ENCODE measurements around the gene SUCLG2. TPM values are rescaled to one million over a fixed set of nuclear protein-coding genes. Genes with fewer than 3 reads are reported as not detected.
A peak's percentile ranks its signal among the peaks of the same experiment; 100 is the strongest.

SUCLG2 gene
- total and polyA plus RNA-seq, 10 of the 15 experiments (the other 5 are each of a cell fraction or from before 2014, with no cell fraction given) = 17.8 to 50.9 (median 37.2) TPM

DNA sequence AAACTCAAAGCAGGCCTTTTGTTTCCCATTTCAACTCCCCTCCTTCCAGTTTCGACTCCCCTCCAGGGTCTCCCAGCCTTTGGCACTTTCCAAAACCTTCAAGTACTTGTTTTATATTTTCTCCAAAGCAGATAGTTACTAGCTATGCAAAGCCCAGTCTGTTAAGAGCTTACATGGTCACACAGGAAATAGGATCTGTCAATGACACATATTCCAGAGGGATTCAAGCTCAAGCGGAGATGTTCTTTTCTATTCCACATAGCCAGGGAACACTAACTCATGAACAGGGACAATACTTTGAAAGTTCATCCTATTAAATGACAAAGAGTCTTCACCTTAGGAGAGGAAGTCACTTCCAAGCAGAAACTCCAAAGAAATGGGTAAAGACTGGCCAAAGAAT, 18.6 kb downstream of the SUCLG2 start:
- CTCF ChIA-PET = interaction anchor here (1.1 to 1.7 kb wide), 2 partner anchors 9 to 126 kb away, joined by 3 to 5 read pairs; no protein-coding TSS in a partner anchor
- Histone ChIP-seq H3K9ac (ENCODE audit: control insufficient read depth, insufficient read depth, low read length) (no peak overlapping the region), H3K4me1 (ENCODE audit: control insufficient read depth, insufficient read depth, low read length) (no peaks in the 10 kb centered on the region), H4K20me1 (ENCODE audit: control insufficient read depth, insufficient read depth) (no peaks in the 10 kb centered on the region), H3K36me3 (ENCODE audit: control insufficient read depth in 2 of 2, insufficient read depth in 2 of 2, low read length in 1 of 2) (0 out of 4 replicates have a peak, but pooled peaks cover 0 to 3% of the 10 kb centered on the region in 2 experiments), H3K9me3 (replicated peaks; ENCODE audit: control insufficient read depth, insufficient read depth, low read length) (no peaks in the 10 kb centered on the region), H3K4me3 (no peak overlapping the region), H3K79me2 (ENCODE audit: control insufficient read depth, insufficient read depth, low read length) (no peaks in the 10 kb centered on the region; the same call in none of the 2 replicates), H3K27me3 (replicated peaks in 1 of 2; ENCODE audit: control insufficient read depth in 2 of 2, insufficient read depth in 2 of 2, low read length in 1 of 2) (no peaks in the 10 kb centered on the region), H3K27ac (ENCODE audit: control insufficient read depth, insufficient read depth) (no peak overlapping the region), H2AFZ (ENCODE audit: control insufficient read depth, low read depth, low read length) (no peak overlapping the region), H3K4me2 (ENCODE audit: control insufficient read depth, insufficient read depth) (no peak overlapping the region)
- RAD21 ChIA-PET (ENCODE audit: unreplicated experiment) = interaction anchor here (1.2 kb wide), 1 partner anchor 1126 kb away, joined by 3 read pairs; no protein-coding TSS in a partner anchor
- no TSS peak for BruUV-seq (replicated peaks)
- SMC1A ChIA-PET (ENCODE audit: uncharacterized antibody, unreplicated experiment) = interaction anchor here (1.4 to 2.4 kb wide), 3 partner anchors 10 to 13 kb away, joined by 3 to 10 read pairs (median 5); no protein-coding TSS in a partner anchor
- intact Hi-C loops (cut with micrococcal nuclease; ENCODE audit: unreplicated experiment) (no loop called here), in situ Hi-C loops (cut with MboI) (no loop called here)
- FAIRE-seq = no peak
- 100% methylated on average over 2 of the region's 2 CpGs for WGBS (ENCODE audit: insufficient coverage, insufficient replicate concordance, low lambda C conversion rate, missing lambda C conversion rate)
- no peak for ATAC-seq
- POLR2A ChIA-PET = interaction anchor here (0.7 kb wide), 1 partner anchor 588 kb away, joined by 4 read pairs; no protein-coding TSS in a partner anchor
- DNase-seq (ENCODE audit: low read depth, low spot score) = no peak
- TF ChIP-seq, protein P1, sequence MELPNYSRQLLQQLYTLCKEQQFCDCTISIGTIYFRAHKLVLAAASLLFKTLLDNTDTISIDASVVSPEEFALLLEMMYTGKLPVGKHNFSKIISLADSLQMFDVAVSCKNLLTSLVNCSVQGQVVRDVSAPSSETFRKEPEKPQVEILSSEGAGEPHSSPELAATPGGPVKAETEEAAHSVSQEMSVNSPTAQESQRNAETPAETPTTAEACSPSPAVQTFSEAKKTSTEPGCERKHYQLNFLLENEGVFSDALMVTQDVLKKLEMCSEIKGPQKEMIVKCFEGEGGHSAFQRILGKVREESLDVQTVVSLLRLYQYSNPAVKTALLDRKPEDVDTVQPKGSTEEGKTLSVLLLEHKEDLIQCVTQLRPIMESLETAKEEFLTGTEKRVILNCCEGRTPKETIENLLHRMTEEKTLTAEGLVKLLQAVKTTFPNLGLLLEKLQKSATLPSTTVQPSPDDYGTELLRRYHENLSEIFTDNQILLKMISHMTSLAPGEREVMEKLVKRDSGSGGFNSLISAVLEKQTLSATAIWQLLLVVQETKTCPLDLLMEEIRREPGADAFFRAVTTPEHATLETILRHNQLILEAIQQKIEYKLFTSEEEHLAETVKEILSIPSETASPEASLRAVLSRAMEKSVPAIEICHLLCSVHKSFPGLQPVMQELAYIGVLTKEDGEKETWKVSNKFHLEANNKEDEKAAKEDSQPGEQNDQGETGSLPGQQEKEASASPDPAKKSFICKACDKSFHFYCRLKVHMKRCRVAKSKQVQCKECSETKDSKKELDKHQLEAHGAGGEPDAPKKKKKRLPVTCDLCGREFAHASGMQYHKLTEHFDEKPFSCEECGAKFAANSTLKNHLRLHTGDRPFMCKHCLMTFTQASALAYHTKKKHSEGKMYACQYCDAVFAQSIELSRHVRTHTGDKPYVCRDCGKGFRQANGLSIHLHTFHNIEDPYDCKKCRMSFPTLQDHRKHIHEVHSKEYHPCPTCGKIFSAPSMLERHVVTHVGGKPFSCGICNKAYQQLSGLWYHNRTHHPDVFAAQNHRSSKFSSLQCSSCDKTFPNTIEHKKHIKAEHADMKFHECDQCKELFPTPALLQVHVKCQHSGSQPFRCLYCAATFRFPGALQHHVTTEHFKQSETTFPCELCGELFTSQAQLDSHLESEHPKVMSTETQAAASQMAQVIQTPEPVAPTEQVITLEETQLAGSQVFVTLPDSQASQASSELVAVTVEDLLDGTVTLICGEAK (IDR thresholded peaks at IDR 0.05; ENCODE audit: borderline replicate concordance) = no peak

DNA sequence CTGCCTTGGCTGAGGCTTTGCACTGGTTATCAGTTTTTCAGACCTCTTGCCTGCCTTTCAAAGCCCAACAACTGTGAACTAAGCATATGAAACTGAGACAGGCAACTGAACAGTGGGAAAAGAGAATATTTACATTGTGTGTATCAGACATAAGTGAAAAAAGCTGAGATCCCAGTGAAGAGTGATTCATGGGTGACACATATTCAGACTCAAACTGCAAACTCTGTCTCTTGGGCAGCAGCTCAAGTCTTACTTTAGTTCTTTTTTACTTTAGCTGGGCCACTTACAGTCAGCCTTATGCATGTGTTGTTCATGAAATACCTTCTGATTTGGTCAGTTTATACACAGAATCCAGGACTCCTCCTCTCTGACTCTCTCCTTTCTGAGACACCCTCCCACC, 19.2 kb downstream of the SUCLG2 start:
- TSS peak; percentile 11 for BruUV-seq (replicated peaks)
- intact Hi-C loops (cut with micrococcal nuclease; ENCODE audit: unreplicated experiment) (no loop called here), in situ Hi-C loops (cut with MboI) (no loop called here)
- Histone ChIP-seq H3K4me3 (no peak overlapping the region), H3K9me3 (replicated peaks; ENCODE audit: control insufficient read depth, insufficient read depth, low read length) (no peaks in the 10 kb centered on the region), H3K27ac (ENCODE audit: control insufficient read depth, insufficient read depth) (no peak overlapping the region), H3K36me3 (ENCODE audit: control insufficient read depth in 2 of 2, insufficient read depth in 2 of 2, low read length in 1 of 2) (0 out of 4 replicates have a peak, but pooled peaks cover 0 to 3% of the 10 kb centered on the region in 2 experiments), H3K9ac (ENCODE audit: control insufficient read depth, insufficient read depth, low read length) (no peak overlapping the region), H3K4me2 (ENCODE audit: control insufficient read depth, insufficient read depth) (no peak overlapping the region), H2AFZ (ENCODE audit: control insufficient read depth, low read depth, low read length) (no peak overlapping the region), H3K4me1 (ENCODE audit: control insufficient read depth, insufficient read depth, low read length) (no peaks in the 10 kb centered on the region), H3K79me2 (ENCODE audit: control insufficient read depth, insufficient read depth, low read length) (no peaks in the 10 kb centered on the region; the same call in none of the 2 replicates), H4K20me1 (ENCODE audit: control insufficient read depth, insufficient read depth) (no peaks in the 10 kb centered on the region), H3K27me3 (replicated peaks in 1 of 2; ENCODE audit: control insufficient read depth in 2 of 2, insufficient read depth in 2 of 2, low read length in 1 of 2) (no peaks in the 10 kb centered on the region)
- SMC1A ChIA-PET (ENCODE audit: uncharacterized antibody, unreplicated experiment) = interaction anchor here (1.4 to 2.4 kb wide), 3 partner anchors 10 to 13 kb away, joined by 3 to 10 read pairs (median 5); no protein-coding TSS in a partner anchor
- ATAC-seq (no peak), FAIRE-seq (no peak), DNase-seq (ENCODE audit: low read depth, low spot score) (no peak)
- CTCF ChIA-PET = interaction anchor here (1.7 kb wide), 1 partner anchor 126 kb away, joined by 5 read pairs; no protein-coding TSS in a partner anchor
- RAD21 ChIA-PET (ENCODE audit: unreplicated experiment) = interaction anchor here (1.2 kb wide), 1 partner anchor 1126 kb away, joined by 3 read pairs; no protein-coding TSS in a partner anchor
- POLR2A ChIA-PET = no interaction called here
- TF ChIP-seq FOS (IDR thresholded peaks at IDR 0.05; ENCODE audit: borderline replicate concordance, extremely low read depth, insufficient read length) (no peak), SIX5 (IDR thresholded peaks at IDR 0.05; ENCODE audit: low read depth, low read length, severe bottlenecking) (no peak), CREM (IDR thresholded peaks at IDR 0.05; ENCODE audit: low read depth) (no peak), SREBF1 (IDR thresholded peaks at IDR 0.05; ENCODE audit: low read length) (no peak), RFX5 (IDR thresholded peaks at IDR 0.05; ENCODE audit: low read depth, low read length) (no peak), TARDBP (IDR thresholded peaks at IDR 0.05; ENCODE audit: borderline replicate concordance) (no peak), CBFB (IDR thresholded peaks at IDR 0.05; ENCODE audit: low read depth) (no peak)
- TF ChIP-seq, protein P2, sequence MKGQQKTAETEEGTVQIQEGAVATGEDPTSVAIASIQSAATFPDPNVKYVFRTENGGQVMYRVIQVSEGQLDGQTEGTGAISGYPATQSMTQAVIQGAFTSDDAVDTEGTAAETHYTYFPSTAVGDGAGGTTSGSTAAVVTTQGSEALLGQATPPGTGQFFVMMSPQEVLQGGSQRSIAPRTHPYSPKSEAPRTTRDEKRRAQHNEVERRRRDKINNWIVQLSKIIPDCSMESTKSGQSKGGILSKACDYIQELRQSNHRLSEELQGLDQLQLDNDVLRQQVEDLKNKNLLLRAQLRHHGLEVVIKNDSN (IDR thresholded peaks at IDR 0.05; ENCODE audit: borderline replicate concordance, extremely low read length, insufficient read depth, low read depth, low read length) = no peak
